GM12878 (cell line): ENCODE results near the gene HDGF. TPM values are rescaled to one million over a fixed set of nuclear protein-coding genes. Genes with fewer than 3 reads are reported as not detected.

ENCODE experiments used
- EGR1 ChIP-seq, 2 experiments: IDR thresholded peaks; 1 replicate in 1 of 2; 2 replicates in 1 of 2; pipeline ENCODE4 v1.6.1; 2011 to 2012; ENCODE audit warnings: low read depth in 2 of 2, low read length in 2 of 2, borderline replicate concordance in 1 of 2, mild to moderate bottlenecking in 1 of 2, moderate library complexity in 1 of 2
- FOXK2 ChIP-seq: fragments of 450-650 bp; IDR thresholded peaks from 2 replicates; pipeline ENCODE4 v1.6.1; 2017; ENCODE audit warnings: mild to moderate bottlenecking, moderate library complexity
- HDAC6 ChIP-seq: fragments of 200-600 bp; sonication (generic); IDR thresholded peaks from one replicate; pipeline ENCODE4 v1.8.0; 2017; ENCODE audit warnings: antibody characterized with exemption; ENCODE audit not compliant: unreplicated experiment
- HDGF ChIP-seq: fragments of 450-650 bp; IDR thresholded peaks from 2 replicates; pipeline ENCODE4 v1.6.1; 2016; ENCODE audit warnings: antibody characterized with exemption
- HSF1 ChIP-seq: fragments of 150-350 bp; IDR thresholded peaks from 2 replicates; pipeline ENCODE4 v1.6.1; 2014; ENCODE audit warnings: mild to moderate bottlenecking, low read depth, low read length
- IKZF2 ChIP-seq, 2 experiments: fragments of 450-650 bp; IDR thresholded peaks; 2 replicates each; pipeline ENCODE4 v1.6.1; 2017; ENCODE audit warnings: mild to moderate bottlenecking in 2 of 2, moderate library complexity in 2 of 2
- IRF5 ChIP-seq: fragments of 450-650 bp; IDR thresholded peaks from 2 replicates; pipeline ENCODE4 v1.6.1; 2017; ENCODE audit warnings: borderline replicate concordance
- NFYA ChIP-seq: IDR thresholded peaks from 2 replicates; pipeline ENCODE4 v1.6.1; 2011; ENCODE audit warnings: low read depth, mild to moderate bottlenecking, low read length, improper control_type of control experiment, borderline replicate concordance
- NFYB ChIP-seq: IDR thresholded peaks from 2 replicates; pipeline ENCODE4 v1.6.1; 2011; ENCODE audit warnings: low read depth, mild to moderate bottlenecking, low read length, improper control_type of control experiment, moderate library complexity; ENCODE audit not compliant: insufficient read depth
- NR2F1 ChIP-seq: fragments of 450-650 bp; conservative IDR thresholded peaks from 2 replicates; pipeline ENCODE4 v1.6.1; 2017; ENCODE audit warnings: mild to moderate bottlenecking
- POLR2A ChIP-seq: IDR thresholded peaks from 2 replicates; pipeline ENCODE4 v1.6.1; 2011; ENCODE audit warnings: low read depth, mild to moderate bottlenecking, low read length
- POU2F2 ChIP-seq: IDR thresholded peaks from 3 replicates; pipeline ENCODE4 v1.6.1; 2011; ENCODE audit warnings: low read depth, mild to moderate bottlenecking, low read length, borderline replicate concordance
- SKIL ChIP-seq: fragments of 450-650 bp; IDR thresholded peaks from 2 replicates; pipeline ENCODE4 v1.6.1; 2017; ENCODE audit warnings: mild to moderate bottlenecking, low read depth, inconsistent platforms; ENCODE audit not compliant: poor library complexity, severe bottlenecking
- SP1 ChIP-seq: IDR thresholded peaks from one replicate; pipeline ENCODE4 v1.6.1; 2011; ENCODE audit warnings: low read depth, low read length
- SREBF1 ChIP-seq: IDR thresholded peaks from 2 replicates; pipeline ENCODE4 v1.6.1; 2012; ENCODE audit warnings: mild to moderate bottlenecking, low read length
- SRF ChIP-seq, 2 experiments: IDR thresholded peaks; 2 replicates each; pipeline ENCODE4 v1.6.1; 2011; ENCODE audit warnings: low read depth in 2 of 2, low read length in 2 of 2, mild to moderate bottlenecking in 1 of 2, moderate library complexity in 1 of 2
- STAT3 ChIP-seq: IDR thresholded peaks from 2 replicates; pipeline ENCODE4 v1.6.1; 2011; ENCODE audit warnings: low read depth, low read length, improper control_type of control experiment
- ZNF217 ChIP-seq: fragments of 450-650 bp; IDR thresholded peaks from 2 replicates; pipeline ENCODE4 v1.6.1; 2017; ENCODE audit warnings: antibody characterized with exemption, mild to moderate bottlenecking
- ZNF687 ChIP-seq: fragments of 450-650 bp; IDR thresholded peaks from 2 replicates; pipeline ENCODE4 v1.6.1; 2017; ENCODE audit warnings: mild to moderate bottlenecking, moderate library complexity
- polyA plus RNA-seq, 11 experiments: library from polyadenylated mRNA; depleted of rRNA in 4 of 11; unstranded in 6 of 11; stranded (reverse) in 5 of 11; fragments of >200 nt; fragmentation: Nextera tagmentation in 4 of 11; fragmentation: Illumina TruSeq in 1 of 11; extraction: Ambion mirVana in 4 of 11; extraction: Trizol in 1 of 11; gene quantifications; 1 replicate in 1 of 11; 2 replicates in 10 of 11; pipeline versions ENCODE4 v1.2.1 to v1.2.3, GENCODE V29; 2011 to 2016; ENCODE audit warnings: inconsistent platforms in 2 of 11, missing spikeins in 2 of 11, low read depth in 1 of 11
- total RNA-seq, 4 experiments: library from RNA; depleted of rRNA in 3 of 4; stranded (reverse); fragments of >200 nt in 3 of 4; fragmentation: Illumina TruSeq in 1 of 4; extraction: Trizol in 1 of 4; gene quantifications; 2 replicates each; pipeline versions ENCODE4 v1.2.1 to v1.2.3, GENCODE V29; 2013 to 2021

HDGF gene
- total and polyA plus RNA-seq, 10 of the 15 experiments (the other 5 are each of a cell fraction or from before 2014, with no cell fraction given): 28.3 to 372 (median 209) TPM

GRCh38 chr1:156767101-156767878 lies 15.8 kb upstream of the HDGF start, which contains the start of gene PRCC (continued):
- TF ChIP-seq ZNF217 (no peak), SREBF1 (peak; percentile 93), NFYA (no peak), FOXK2 (no peak), POU2F2 (no peak), POLR2A (peak; percentile 84), NR2F1 (peak; percentile 66), SKIL (no peak), STAT3 (no peak; the same call in 1 of the 2 replicates), ZNF687 (no peak), HDGF (no peak; the same call in 1 of the 2 replicates), IKZF2 (IDR thresholded peaks at IDR 0.05) (peak; percentile 74 to 80; a peak in 3 of 4 replicates), NFYB (0 out of 2 replicates have a peak, but pooled peaks have one; percentile 35), EGR1 (IDR thresholded peaks at IDR 0.05; ENCODE audit: borderline replicate concordance in 1 of 2, low read depth in 2 of 2, low read length in 2 of 2) (peak in 1 of 2 experiments; percentile 5; a peak in 1 of 3 replicates), HSF1 (0 out of 2 replicates have a peak, but pooled peaks have one; percentile 22), HDAC6 (no peak), IRF5 (no peak), SRF (IDR thresholded peaks at IDR 0.05; ENCODE audit: low read depth in 2 of 2, low read length in 2 of 2) (0 out of 4 replicates have a peak, but pooled peaks of 1 of the 2 experiments have one; percentile 14), SP1 (peak; percentile 29)
